ENCODE data around the gene PAK5. TPM values are rescaled to one million over a fixed set of nuclear protein-coding genes. Genes with fewer than 3 reads are reported as not detected.

PAK5 gene
- total RNA-seq, 4 donors from 2014 or later = not detected

GRCh38 chr20:9597547-9597946 is 241.3 kb downstream of the PAK5 start:
- Histone ChIP-seq H3K36me3 (no peaks in the 10 kb centered on the region), H3K4me1 (no peaks in the 10 kb centered on the region), H3K4me3 (no peak overlapping the region), H3K9me3 (no peaks in the 10 kb centered on the region), H3K27ac (no peak overlapping the region), H3K27me3 (no peaks in the 10 kb centered on the region)
- TF ChIP-seq CTCF (IDR thresholded peaks at IDR 0.05) (no peak), POLR2A (IDR thresholded peaks at IDR 0.05) (no peak)
- DNase-seq = no peak

GRCh38 chr20:9595763-9596162 is 243.1 kb downstream of the PAK5 start:
- DNase-seq = no peak
- H3K9me3 ChIP-seq = no peaks in the 10 kb centered on the region
- H3K4me3 ChIP-seq = no peak overlapping the region
- TF ChIP-seq CTCF (IDR thresholded peaks at IDR 0.05) (no peak), POLR2A (IDR thresholded peaks at IDR 0.05) (no peak)
- H3K27me3 ChIP-seq = no peaks in the 10 kb centered on the region
- no peaks in the 10 kb centered on the region for H3K36me3 ChIP-seq
- no peak overlapping the region for H3K27ac ChIP-seq
- H3K4me1 ChIP-seq = no peaks in the 10 kb centered on the region

- TF ChIP-seq POLR2A (IDR thresholded peaks at IDR 0.05) (no peak), CTCF (IDR thresholded peaks at IDR 0.05) (no peak)
- Histone ChIP-seq H3K4me3 (no peak overlapping the region), H3K36me3 (no peaks in the 10 kb centered on the region), H3K27ac (no peak overlapping the region), H3K9me3 (no peaks in the 10 kb centered on the region), H3K27me3 (no peaks in the 10 kb centered on the region), H3K4me1 (no peaks in the 10 kb centered on the region)
- DNase-seq = no peak
Observed at GRCh38 chr20:9594284-9594875, 244.5 kb downstream of the PAK5 start.

- no peak for DNase-seq
- H3K36me3 ChIP-seq = no peaks in the 10 kb centered on the region
- H3K4me1 ChIP-seq = no peaks in the 10 kb centered on the region
- no peak overlapping the region for H3K27ac ChIP-seq
- H3K9me3 ChIP-seq = no peaks in the 10 kb centered on the region
- no peak overlapping the region for H3K4me3 ChIP-seq
- H3K27me3 ChIP-seq = no peaks in the 10 kb centered on the region
- TF ChIP-seq CTCF (IDR thresholded peaks at IDR 0.05) = no peak
- TF ChIP-seq POLR2A (IDR thresholded peaks at IDR 0.05) = no peak
Observed at GRCh38 chr20:9592419-9592818, 246.5 kb downstream of the PAK5 start.

GRCh38 chr20:9591080-9591479 is 247.8 kb downstream of the PAK5 start:
- no peaks in the 10 kb centered on the region for H3K9me3 ChIP-seq
- no peak for DNase-seq
- H3K4me3 ChIP-seq = no peak overlapping the region
- H3K36me3 ChIP-seq = no peaks in the 10 kb centered on the region
- H3K27me3 ChIP-seq = no peaks in the 10 kb centered on the region
- TF ChIP-seq CTCF (IDR thresholded peaks at IDR 0.05) = no peak
- no peak for TF ChIP-seq POLR2A (IDR thresholded peaks at IDR 0.05)
- no peaks in the 10 kb centered on the region for H3K4me1 ChIP-seq
- H3K27ac ChIP-seq = no peak overlapping the region

GRCh38 chr20:9590189-9590588 is 248.7 kb downstream of the PAK5 start:
- no peak for DNase-seq
- no peaks in the 10 kb centered on the region for H3K9me3 ChIP-seq
- H3K27me3 ChIP-seq = no peaks in the 10 kb centered on the region
- no peak overlapping the region for H3K4me3 ChIP-seq
- H3K27ac ChIP-seq = no peak overlapping the region
- no peaks in the 10 kb centered on the region for H3K36me3 ChIP-seq
- no peaks in the 10 kb centered on the region for H3K4me1 ChIP-seq
- no peak for TF ChIP-seq CTCF (IDR thresholded peaks at IDR 0.05)
- no peak for TF ChIP-seq POLR2A (IDR thresholded peaks at IDR 0.05)

All from Peyer's patch (tissue), 4 donors.